Globus pallidus (tissue), 1 donor: ENCODE data around the gene ZNF783.
"Not testable (repeated sequence)": the region's sequence is repeated elsewhere in the genome, so short reads cannot be mapped to it uniquely, and the experiment has no call there.

Source experiments
- DNase-seq: peaks from one replicate; pipeline ENCODE4 v3.0.0-alpha.2; 2015; ENCODE audit warnings: low spot score

ZNF783 gene

DNA sequence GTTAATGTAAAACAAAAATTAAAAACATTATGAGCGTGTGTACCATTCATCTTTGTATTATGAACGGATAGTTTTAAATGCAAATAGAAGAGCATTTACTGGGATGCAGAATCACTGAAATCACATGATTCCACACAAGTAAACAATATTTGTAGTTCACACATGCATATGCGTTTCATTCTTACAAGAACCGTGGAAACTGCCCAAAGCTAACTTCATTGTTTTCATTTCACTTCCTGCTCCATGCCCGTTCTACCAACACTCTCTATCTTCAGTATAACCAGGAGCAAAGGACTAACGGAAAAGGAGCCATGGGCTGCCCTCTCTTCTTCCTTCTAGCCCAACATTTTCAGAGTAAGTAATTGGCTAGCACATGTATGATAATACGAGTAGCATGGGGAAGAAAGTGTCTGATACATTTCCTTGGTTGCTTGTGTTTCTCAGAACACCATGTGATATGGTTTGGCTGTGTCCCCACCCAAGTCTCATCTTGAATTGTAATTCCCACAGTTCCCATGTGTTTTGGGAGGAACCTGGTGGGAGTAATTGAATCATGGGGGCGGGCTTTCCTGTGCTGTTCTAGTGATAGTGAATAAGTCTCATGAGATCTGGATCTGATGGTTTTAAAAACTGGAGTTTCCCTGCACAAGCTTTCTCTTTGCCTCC lies 38.8 kb downstream of the ZNF783 start:
- no peak for DNase-seq

DNA sequence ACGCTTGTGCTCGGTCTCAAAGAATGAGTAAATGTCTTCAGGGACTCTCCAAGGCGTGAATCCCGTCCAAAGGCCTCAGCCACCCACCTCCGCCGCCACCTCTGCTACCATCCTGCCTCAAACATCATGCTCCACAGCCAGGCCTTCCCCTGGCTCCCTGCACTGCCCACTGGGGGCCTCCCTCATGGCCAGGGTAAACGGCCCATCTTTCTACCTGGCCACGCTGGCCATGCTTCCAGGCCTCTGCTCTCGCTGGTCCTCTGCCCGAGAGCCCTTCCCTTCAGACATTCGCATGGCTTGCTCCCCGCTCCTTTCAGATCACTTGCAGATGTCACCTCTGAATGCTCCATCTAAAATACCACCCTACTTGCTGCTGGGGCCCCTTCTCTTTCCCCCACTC lies 40.2 kb downstream of the ZNF783 start:
- no peak for DNase-seq

DNA sequence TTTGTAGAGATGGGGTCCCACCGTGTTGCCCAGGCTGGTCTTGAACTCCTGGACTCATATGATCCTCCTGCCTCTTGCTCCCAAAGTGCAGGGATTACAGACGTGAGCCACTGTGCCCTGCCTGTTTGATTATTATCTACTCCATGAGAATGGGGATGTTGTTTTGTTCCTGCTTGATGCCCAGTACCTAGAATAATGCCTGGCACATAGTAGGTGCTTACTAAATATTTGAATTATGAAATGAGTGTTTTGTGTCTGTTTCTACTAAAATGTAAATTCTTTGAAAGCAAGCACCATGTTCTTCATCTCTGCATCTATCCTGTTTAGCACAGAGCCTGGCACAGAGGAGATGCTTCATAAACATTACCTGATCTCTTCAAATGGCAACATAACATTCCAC lies 40.9 kb downstream of the ZNF783 start:
- DNase-seq = no peak

DNA sequence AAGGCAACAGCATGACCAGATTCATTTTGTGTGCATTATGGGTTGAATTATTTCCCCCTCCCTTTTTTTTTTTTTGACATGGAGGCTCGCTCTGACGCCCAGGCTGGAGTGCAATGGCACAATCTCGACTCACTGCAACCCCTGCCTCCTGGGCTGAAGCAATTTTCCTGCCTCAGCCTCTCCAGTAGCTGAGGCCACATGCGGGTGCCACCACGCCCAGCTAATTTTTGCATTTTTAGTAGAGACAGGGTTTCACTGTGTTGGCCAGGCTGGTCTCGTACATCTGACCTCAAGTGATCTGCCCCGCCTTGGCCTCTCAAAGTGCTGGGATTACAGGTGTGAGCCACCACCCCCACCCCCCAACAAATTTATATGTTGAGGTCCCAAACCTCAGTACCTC lies 42.0 kb downstream of the ZNF783 start:
- no peak for DNase-seq

DNA sequence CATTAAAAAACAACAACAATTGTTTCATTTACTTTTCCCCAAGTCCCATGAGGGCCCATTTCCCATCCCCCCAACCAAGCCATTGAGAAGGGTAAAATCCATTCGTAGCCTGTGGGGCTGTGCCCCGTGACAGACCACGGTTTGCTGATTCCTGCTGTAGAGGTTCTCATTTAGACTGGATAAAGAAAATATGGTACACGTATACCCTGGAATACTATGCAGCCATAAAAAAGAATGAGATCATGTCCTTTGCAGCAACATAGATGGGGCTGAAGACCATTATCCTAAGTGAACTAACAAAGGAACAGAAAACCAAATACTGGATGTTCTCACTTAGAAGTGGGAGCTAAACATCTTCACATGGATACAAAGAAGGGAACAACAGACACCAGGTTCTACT lies 44.9 kb downstream of the ZNF783 start:
- no peak for DNase-seq

DNA sequence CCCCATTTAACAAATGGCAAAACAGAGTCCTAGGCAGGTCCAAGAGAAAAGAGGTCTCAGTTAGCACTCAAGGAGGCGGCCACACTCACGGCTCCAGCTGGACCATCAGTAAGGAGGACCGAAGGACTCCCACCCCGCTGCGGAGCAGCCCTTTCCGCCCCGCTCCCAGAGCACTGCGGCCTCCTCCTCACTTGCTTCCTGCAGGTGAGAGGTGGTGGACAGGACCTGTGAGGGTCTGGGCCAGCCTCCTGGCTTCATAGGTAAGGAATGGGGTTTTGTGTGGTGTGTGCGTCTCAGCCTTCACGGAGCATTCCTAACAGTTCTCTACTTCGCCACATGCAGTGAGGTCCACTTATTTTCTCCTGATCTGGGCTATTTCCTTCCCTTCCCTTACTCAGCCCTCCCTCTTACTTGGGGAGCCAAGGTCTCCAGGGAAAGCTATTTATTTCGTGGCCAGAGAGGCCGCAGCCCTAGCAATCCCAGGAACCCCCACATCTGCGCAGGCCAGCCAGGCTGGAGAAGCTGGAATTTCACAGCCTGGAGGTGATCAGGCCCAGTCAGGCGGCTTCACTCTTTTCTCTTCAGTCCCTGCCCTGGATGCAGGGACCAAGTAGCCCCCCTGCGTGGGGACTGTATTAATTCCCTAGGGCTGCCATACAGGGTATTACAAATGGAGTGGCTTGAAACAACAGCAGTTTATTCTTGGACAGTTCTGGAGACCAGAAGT lies 45.9 kb downstream of the ZNF783 start:
- no peak for DNase-seq

DNA sequence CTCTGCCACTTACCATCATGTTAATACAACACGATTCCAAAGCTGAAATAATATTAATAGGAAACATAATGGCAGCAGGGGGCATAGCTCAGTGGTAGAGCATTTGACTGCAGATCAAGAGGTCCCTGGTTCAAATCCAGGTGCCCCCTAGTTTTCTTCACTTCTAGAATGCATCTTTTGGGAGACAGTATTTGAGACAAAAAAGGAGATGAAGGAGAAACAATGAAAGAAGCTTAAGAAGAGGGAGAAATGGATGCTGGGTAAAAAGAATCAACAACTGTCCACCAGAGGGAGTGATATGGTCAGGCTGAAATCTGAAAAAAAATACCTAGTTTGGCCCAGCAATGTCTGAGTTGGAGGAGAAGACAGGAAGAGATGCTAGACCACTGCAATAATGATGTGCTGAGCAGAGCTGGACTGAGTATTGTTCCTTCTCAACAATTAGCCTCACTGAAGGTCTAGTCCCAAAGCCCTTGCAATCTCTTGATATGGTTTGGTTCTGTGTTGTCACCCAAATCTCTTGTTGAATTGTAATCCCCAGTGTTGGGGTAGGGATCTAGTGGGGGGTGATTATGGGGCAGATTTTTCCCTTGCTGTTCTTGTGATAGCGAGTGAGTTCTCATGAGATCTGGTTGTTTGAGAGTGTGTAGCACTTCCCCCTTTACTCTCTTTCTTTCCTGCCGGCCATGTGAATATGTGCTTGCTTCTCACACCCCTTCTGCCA lies 48.3 kb downstream of the ZNF783 start:
- peak; percentile 14 for DNase-seq

DNA sequence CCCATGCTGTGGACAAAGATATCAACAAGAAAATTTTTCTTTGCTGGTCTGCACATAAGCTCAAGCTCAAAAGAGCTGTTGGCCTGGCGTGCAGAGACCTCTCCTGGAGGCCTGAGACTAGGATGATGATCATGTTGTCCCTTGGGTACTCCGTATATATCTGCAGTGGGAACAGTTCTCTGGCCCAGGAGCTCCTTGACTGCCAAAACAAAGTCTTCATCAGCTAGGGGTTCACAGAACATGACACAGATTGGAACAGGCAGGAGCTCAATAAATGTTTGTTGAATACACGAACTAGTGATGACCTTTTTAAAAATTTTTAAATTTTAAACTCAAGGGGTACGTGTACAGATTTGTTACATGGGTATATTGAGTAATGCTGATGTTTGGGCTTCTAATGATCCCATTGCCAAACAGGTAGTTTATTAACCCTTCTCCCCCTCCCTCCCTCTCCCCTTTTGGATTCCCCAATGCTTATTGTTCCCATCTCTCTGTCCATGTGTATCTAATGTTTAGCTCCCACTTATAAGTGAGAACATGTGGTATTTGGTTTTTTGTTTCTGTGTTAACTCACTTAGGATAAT lies 49.1 kb downstream of the ZNF783 start:
- DNase-seq = no peak

DNA sequence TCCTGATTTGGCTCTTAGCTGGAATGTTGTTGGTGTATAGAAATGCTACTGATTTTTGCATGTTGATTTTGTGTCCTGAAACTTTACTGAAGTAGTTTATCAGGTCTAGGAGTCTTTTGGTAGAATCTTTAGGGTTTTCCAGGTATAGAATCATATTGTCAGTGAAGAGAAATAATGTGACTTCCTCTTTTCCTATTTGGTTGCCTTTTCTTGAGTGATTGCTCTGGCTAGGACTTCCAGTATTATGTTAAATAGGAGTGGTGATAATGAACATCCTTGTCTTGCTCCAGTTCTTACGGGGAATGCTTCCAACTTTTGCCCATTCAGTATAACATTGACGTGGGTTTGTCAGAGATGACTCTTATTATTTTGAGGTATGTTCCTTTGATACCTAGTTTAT lies 52.0 kb downstream of the ZNF783 start:
- no peak for DNase-seq

DNA sequence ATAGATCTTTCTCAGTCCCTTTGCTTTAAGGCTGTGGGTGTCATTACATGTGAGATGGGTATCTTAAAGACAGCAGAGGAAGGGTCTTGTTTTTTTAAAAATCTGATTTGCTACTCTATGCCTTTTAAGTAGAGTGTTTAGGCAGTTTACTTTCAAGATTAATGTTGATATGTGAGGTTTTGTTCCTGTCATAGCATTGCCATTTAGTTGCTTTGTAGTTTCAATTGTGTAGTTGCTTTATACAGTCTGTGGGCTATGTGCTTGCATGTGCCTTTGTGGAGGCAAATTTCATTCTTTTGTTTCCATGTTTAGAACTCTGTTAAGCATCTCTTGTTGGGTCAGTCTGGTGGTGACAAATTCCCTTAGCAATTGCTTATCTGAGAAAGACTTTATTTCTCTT lies 54.6 kb downstream of the ZNF783 start:
- no peak for DNase-seq

DNA sequence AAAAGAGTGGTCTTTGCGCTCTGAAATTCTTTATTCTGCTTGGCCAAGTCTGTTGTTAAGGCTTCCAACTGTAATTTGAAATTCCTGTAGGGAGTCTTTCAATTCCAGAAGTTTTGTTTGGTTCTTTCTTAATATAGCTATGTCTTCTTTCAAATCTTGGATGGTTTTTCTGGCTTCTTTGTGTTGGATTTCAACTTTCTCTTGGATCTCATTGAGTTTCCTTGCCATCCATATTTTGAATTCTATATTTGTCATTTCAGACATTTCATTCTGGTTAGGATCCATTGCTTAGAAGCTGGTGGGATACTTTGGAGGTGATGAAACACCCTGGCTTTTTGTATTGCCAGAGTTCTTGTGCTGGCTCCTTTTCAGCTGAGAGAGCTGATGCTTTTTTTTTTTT lies 55.5 kb downstream of the ZNF783 start:
- no peak for DNase-seq

DNA sequence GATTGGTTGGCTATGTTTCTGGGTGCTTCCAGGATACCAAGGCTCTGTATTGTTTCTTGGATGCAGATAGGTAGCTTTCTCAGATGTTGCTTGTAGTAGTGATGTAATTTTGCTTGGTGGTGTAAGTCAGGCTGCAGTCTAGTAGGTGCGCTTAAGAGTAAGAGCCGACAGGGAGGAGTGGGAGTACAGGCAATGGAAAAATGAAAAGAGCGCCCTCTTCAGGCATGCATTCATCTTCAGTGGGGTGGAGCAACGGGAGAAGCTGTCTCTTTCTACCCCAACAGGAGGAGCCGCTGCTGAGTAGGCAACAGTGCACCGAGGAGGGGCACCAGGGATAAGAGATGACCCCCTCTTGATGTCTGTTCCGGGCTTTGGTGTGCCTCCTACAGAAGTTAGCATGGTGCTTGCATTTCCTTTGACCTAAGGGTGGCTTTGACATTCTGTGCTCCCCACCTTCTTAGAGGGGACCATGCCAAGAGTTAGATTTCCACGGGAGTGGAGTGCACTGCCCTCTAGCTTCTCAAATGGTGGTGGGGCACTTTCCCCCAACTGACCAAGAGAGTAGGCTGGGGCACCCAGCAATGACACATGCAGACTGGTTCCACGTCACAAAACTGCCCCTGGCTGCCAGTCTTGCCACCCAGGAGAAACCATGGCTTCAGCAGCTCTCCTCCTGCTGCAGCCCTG lies 56.1 kb downstream of the ZNF783 start:
- DNase-seq = no peak

DNA sequence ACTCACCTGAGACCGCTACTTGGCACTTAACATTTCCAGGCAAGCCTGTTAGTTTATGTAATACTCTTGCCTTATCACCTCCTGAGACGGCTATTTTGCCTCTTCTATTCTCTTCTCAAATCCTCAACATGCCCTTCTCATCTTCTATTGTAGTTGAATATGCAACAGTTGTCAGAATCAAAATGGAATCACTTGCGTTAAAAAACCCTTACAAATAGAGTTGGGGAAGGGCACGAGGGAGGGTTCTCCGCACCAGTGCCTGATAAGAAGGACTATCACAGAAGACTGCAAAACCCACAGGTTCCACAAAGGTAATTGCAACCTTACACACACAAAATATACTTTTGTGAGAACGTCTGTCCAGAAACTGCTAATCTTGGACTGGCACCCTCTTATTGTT lies 57.4 kb downstream of the ZNF783 start:
- DNase-seq = no peak

DNA sequence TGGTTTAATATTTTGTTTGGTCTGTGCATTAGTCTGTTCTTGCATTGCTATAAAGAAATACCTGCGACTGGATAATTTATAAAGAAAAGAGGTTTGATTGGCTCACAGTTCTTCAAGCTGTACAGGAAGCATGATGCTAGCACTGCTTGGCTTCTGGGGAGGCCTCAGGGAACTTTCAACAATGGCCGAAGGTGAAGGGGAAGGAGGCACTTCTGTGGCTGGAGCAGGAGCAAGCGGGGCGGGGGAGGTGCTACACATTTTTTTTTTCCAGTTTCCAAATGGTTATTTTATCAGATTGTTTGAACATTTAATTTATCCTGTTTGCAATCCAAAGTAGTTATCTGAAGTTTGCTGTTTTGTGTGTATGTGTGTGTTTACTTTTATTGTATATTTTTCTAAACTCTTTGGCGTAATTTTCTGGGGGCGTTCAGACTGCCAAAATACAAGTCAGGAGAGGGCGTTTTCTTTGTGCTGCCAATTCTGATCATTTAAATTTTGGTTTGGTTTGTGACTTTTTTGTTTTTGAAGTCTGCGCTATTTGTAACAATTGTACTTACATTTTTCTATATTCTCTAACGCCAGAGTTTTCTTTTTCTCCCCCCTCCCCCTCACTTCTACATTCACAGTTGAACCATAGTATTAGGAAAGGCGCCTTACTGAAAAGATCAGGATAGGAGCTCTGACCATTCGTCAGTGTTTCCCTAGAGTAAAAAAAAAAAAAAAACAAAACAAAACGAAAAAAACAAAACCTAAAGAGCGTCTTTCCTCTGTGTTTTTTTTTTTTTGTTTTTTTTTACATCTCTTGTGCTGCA lies 58.5 kb downstream of the ZNF783 start:
- no peak for DNase-seq

DNA sequence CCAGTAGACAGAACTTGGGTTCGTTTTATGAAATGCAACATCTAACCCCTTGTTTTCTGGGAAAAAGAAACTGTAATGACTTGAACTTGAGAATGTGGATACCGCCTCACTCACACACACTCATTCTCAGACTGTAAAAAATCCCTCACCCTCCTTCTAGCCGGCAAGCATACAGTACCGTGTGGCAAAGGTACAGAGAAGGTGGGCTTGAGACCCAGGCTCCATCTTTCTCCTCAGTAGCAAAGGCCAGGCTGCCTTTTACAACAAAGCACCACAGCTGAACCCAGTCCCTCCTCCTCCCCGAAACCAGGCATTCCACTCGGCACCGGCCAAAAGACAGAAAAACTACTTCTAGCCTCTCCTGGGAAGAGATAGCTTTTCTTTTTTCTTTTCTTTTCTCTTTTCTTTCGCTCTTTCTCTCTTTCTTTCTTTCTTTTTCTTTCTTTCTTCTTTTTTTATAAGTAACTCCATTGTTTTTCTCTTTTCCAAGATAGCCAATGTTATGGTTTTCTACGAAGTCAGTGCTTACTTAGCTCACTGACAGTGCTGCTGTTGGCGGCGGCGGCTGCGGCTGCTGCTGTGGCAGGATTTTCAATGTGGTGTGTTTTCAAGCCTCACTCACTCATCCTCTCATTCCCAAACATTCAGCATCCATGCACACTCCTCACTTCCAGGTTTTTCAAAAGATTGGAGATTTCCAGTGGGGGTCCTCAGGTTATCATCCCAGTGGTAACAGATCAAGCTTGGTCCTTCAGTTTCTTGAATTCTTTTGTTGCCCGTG lies 59.3 kb downstream of the ZNF783 start:
- DNase-seq = not testable (repeated sequence)

DNA sequence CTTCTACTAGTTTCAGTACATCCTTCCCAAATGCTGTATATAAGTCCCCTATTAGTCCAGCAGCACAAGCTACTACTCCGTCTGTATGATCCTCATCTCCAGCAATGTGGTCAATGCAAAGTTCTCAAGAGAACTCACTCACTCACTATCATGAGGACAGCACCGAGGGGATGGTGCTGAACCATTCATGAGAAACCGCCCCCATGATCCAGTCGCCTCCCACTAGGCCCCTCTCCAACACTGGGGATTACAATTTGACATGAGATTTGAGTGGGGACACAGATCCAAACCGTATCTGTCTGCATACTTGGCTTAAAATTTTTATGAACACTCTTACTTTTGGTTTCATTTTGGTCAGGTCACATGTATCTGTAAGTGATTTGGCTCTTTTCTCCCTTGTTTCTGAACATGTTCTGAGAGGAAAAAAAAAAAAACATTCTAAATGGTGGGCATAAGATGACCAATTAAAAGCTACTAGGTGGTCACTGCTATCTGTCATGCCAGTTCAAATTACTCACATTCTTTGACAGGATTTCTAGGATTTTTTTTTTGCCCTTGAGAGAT lies 60.1 kb downstream of the ZNF783 start:
- no peak for DNase-seq

DNA sequence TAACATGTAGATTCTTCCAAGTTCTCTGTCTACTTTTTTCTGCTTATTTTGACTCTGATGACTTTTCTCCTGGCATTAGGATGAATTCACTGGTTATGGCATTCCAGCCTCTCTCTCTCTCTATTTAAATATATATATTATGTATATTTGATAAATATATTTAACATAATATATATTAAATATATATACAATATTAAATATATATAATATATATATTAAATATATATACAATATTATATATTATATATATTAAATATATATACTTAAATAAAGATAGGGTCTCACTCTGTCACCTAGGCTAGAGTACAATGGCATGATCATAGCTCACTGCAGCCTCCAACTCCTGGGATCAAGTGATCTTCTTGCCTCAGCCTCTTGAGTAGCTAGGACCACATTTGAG lies 60.7 kb downstream of the ZNF783 start:
- no peak for DNase-seq

DNA sequence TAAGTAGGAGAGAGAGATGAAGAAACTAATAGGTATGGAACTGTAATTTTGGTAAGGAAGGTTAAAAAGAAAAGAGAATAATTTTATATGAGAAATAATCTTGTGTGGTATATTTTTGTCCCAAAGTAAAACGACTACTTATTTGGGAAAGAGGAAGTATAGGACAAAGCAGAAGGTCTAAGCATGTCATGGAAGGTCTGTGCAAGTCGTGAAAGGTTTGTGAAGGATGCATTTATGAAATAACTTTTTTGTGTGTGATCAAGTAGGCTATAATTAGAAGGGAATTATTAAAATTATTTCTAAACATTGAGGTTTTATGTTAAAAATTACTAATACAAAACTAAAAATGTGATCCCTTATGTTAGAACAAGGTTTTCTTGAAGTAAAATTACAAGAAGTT lies 63.3 kb downstream of the ZNF783 start:
- DNase-seq = no peak

DNA sequence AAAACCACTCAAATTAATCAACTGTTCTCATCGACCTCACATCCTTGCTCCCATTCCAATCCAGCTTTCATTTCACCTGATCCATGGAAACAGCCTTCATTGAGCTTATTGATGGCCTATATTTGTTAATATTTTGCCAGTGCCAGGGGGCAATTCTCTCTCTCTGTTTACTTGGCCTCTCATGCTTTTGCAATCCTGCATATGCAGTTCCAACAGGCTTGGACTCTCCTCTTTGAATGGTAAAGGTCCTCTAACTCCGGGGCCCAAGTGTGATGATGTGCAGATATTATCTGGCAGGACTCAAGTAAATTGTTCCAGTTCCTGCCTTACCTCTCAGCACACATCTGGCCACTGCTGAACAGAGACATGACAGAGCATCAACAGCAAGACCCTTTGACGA lies 67.3 kb downstream of the ZNF783 start:
- no peak for DNase-seq

DNA sequence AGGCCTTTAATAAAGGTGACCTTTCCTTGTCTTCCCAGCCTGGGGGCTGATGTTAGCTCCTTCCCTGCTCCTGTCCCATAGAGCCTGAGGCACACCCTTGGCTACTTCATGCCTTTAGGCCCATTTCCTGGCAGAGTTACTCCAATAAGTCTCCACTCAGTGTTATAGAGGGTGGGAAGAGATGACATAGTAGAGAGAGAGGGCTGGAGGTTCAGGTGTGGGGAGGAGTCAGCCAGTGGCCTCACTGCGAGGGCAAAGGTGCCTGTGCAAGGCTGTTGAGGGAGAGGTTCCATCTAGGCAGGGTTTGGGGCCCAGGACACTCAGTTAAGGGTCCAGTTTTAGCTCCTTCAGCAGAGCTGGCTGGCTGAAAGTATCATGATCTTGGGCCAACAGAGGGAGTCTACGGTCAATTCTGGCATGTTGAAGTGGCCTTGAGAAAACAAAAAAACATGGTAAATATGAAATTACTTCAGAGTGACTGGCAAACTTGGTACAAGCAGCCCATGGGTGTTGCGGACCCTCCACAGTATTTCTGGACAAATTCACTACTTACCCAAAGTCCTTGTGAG lies 67.9 kb downstream of the ZNF783 start:
- no peak for DNase-seq
